IPS-NIHi11 (cell line): ENCODE measurements around the gene ZNF8.
"Not testable (repeated sequence)": the region's sequence is repeated elsewhere in the genome, so short reads cannot be mapped to it uniquely, and the experiment has no call there.

Experiments
- DNase-seq: peaks from one replicate; pipeline ENCODE4 v3.0.0; 2012; ENCODE audit warnings: mixed read lengths, low spot score

ZNF8 gene

DNA sequence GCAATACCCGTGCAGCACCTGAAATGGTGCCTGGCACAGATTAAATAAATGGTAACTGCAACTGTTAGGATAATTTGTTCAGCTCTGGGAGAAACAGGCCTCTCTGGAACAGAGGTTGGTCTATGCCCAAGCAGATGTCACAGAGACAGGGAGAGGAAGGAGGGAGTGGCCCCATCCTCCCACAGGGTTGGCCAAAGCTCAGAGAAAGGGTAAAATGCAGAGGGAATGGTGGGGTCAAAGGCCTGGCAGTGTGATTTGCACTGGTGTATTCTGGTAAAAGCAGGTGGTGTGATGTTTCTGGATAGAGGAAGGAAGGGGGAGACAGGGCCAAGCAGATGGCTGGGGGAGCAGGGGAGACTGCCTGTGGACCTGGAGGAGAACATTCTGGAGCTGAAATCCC, 57.5 kb downstream of the ZNF8 start:
- no peak for DNase-seq

DNA sequence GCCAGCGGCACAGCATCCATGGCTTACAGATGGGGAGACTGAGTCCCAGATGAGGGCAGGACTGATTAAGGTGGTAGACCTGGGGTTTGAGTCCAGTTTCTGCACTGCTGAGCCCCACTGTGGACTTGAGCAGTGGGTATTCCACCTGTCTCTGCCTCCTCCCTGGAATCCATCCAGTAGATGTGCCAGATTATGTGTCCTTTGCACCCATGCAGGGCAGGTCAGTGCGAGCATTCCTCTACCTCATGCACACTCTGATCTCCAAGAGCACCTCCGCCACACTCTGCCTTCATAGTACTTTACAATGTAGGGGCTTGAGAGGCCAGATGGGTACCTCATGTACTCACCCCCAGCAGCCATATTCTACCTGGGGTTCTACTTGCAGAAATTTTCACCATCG, 58.1 kb downstream of the ZNF8 start:
- no peak for DNase-seq

DNA sequence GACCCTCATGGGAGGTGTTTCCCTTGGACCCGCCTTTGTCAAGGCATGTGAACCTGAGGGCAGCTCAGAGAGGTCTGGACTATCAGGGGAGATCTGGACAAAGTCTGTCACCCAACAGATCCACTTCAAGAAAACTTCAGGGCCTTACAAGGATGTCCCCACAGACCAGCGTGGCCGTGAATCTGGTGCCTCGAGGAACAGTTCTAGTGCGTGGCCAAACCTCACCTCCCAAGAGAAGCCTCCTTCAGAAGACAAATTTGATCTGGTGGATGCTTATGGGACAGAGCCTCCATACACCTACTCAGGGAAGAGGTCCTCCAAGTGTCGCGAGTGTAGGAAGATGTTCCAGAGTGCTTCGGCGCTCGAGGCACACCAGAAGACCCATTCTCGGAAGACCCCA, 59.6 kb downstream of the ZNF8 start:
- no peak for DNase-seq

DNA sequence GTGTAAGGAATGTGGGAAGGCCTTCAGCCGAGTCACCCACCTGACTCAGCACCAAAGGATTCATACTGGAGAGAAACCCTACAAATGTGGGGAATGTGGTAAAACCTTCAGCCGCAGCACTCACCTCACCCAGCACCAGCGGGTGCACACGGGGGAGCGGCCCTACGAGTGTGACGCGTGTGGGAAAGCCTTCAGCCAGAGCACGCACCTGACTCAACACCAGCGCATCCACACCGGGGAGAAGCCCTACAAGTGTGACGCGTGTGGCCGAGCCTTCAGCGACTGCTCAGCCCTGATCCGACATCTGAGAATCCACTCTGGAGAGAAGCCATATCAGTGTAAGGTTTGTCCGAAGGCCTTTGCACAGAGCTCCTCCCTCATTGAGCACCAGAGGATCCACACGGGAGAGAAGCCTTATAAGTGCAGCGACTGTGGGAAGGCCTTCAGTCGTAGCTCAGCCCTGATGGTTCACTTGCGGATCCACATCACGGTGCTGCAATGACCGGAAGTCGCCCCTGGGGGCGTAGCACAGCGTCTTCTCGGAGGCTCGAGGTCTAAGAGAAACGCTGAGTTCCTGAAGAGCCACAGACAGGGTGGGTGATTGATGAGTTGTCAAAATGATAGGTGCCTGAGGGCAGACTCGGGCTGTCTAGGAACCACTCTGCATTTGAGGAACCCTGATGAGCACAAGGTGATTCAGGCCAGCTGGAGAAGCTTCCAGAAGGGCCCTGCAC, 60.2 kb downstream of the ZNF8 start:
- DNase-seq: peak; percentile 84

DNA sequence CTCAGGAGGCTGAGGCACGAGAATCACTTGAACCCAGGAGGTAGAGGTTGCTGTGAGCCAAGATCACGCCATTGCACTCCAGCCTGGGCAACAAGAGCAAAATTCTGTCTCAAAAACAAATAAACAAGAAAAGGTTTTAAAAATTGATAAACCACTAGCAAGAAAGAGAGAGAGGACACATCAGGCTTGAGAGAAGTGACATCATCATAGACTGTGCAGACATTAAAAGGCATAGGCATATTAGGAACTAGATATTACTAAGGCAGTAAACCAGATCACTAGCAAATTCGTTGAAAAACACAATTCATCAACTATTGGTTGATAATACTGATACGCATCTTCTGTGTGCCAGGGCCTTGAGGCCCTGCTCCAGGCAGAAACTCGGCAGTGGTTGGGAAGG, 66.8 kb downstream of the ZNF8 start:
- no peak for DNase-seq

DNA sequence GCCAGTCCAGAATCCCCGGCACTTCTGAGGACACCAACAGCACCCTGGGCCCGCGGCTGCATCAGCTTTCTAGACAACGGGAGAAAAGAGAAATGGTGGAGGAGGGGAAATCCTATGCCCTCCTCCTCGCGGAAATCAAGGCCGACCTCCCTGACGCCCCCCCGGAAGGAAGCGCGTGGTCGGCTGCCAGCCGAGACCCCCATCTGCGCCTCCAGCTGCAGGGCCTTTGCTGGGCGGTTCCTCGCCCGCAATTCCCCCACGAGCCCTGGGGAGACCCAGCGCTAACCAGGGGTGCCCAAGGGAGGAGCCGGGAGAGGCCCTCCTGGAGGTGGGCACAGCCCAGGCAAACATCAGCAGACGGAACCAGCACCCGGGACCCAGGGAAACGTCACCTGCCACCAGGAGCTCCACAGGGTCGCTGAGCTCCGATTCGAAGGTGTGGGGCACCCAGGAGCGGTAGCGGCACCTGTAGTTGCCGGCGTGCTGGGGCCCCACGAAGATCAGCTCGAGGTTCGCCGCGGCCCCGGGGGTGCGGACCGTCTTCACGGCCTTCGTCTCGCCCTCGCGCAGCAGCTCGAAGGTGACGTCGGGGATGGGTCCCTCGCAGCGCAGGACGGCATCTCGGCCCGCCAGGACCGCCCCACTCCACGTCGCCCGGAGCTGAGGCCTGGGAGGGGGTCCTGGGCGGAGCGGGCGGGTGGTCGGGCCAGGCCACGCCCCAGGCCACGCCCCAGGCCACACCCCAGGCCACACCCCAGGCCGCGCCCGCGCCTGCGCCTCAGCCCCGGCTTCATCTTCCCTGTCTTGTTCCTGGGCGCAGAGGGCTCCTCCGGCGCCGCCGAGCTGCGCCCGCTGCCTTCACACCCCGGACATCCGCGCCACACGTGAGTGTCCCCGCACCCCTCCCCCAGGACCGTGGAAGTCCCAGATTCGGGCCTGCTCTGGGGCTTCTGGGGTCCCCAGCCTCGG, 68.5 kb downstream of the ZNF8 start:
- DNase-seq: peak; percentile 99

DNA sequence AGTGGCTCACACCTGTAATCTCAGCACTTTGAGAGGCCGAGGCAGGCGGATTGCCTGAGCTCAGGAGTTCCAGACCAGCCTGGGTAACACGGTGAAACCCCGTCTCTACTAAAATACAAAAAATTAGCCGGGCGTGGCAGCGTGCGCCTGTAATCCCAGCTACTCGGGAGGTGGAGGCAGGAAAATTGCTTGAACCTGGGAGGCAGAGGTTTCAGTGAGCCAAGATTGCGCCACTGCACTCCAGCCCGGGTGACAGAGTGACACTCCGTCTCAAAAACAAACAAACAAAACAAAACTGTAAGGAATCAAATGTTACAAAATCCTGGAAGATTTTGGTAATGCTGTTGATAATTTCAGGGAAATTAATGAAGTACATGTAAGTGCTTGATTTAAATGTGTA, 69.3 kb downstream of the ZNF8 start:
- DNase-seq: not testable (repeated sequence)

DNA sequence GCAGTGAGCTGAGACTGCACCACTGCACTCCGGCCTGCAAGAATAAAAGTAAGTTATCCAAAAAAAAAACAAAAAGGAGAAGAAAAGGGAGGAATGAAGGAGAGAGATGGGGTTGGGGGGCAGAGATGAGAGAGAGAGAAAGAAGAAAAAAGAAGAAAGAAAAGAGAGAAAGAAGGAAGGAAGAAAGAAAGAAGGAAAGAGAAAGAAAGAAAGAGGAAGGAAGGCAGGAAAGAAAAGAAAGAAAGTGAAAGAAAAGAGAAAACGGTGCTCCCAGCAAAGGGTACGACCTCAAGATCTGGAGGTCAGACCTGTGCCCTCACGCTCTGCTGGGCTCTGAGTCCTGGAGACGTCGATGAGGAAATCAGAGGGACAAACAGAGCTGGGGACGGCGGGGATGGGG, 70.8 kb downstream of the ZNF8 start:
- DNase-seq: no peak

DNA sequence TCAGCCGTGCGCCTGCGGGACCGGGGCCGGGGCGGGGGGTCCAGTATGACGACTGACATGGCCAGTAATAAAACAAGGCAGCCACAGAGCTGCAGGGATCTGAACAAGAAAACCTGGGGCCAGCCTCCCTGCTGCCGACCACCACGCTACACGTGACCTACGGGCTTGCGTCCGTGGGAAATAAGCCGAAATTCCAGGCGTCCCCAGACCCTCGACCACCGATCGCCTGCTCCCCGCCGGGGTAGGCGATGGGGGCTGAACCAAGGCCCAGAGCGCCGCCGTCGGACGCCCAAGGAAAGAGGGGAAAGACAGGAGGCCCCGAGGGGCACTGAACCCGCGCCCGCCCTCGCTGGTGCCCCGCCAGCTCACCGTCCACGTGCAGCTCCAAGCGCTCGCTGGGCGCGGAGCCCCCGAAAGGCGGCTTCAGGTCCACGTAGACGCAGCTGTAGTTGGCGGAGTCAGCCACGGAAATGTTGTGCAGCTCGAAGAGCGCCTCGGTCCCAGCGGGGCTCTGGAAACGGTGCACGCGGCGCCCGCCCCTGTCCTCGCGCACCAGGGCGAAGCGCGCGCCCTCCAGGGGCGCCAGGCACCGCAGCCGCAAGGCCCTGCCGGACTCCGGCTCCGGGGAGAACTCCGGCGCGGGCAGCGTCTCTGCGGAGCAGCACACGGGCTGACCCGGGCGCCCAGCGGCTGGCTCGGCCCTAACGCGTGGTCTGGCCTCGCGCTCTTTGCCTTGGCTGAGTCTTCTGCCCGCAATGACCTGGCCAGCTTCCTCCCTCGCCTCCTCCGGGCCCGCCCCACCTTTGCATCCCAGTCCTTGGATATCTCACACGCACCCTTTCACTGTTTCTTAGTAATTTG, 71.5 kb downstream of the ZNF8 start:
- DNase-seq: no peak

DNA sequence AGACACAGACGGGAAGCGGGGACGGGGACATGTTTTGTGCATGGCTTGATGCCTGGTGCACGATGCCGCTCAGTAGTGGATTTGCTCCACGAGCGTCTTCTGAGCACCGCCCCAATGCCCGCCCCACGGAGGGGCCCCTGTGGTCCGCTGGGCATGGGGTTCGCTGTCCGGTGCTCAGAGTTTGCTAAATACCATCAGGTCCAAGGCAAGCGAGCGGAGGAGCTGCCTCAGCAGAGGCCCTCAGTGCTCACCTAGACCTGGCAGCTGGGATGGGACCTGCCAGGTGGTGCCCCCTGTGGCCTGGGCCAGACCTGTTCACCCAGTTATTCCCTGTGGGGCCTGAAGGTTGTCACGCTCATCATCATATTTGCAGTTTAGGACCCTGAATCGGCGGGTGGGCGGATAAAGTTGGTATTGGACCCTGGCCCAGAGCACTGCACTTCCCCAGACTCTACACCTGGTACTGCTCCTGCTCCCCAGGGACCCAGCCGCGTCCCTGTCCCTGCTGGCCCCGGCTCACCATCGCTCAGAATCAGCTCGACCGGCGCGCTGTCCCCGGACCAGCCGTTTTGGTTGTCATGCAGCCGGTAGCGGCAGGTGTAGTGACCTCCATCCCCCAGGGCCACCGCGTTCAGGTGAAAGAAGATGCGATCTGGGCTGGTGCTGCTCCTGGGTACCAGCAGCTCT, 72.3 kb downstream of the ZNF8 start:
- no peak for DNase-seq

DNA sequence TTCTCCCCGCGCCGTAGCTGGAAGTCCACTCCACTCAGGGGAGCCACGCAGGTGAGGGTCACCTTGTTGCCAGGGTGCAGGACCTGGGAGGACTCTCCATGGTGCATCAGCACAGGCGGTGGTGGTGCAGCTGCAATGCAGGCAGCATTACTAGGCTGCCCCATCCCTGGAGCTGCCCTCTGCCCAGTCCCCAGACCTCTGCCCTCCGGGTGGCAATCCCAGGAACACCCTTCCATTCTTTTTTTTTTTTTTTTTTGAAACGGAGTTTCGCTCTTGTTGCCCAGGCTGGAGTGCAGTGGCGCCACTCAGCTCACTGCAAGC, 72.8 kb downstream of the ZNF8 start:
- no peak for DNase-seq

DNA sequence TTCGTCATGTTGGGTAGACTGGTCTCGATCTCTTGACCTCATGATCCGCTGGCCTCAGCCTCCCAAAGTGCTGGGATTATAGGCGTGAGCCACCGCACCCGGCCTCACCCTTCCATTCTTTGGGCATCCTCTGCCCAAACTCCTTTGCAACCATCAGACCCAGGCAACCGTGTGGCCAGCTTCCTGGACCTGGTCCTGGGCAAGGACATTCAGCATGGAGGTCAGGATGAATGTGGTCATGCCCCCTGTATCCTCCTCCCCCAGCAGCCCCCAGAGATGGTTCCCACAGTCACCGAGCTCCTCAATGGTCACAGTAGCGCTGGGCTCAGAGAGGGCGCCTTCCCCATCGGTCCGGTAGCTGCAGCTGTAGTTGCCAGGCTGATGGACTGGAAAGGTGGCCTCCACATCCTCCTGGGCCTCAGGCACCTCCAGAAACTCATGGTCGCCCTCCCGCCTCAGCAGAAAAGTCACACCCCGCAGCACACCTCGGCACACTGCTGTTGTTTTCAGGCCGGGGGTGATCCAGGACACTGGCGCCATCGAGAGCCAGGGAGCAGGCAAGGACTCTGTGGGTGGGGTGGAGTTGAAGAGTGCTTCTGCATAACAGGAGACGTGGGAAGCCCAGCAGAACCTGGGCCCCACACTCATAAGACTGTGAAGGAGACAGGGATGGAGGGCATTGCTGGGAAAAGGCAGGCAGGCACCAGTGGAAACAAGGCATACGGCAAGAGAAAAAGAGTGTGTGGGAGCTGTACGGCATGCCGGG, 73.4 kb downstream of the ZNF8 start:
- DNase-seq: no peak
